Sigmoid colon (tissue), 7 donors: ENCODE measurements around the gene ATXN1L. TPM values are rescaled to one million over a fixed set of nuclear protein-coding genes. Genes with fewer than 3 reads are reported as not detected.
"Not testable (repeated sequence)": the region's sequence is repeated elsewhere in the genome, so short reads cannot be mapped to it uniquely, and the experiment has no call there.

Source experiments
- DNase-seq: peaks from one replicate; pipeline ENCODE4 v3.0.0-alpha.2; 2019
- H3K27ac ChIP-seq, 4 donors: fragments of 200-600 bp; sonication (generic); one replicate each; pipeline ENCODE4 v1.5.1; 2016 to 2019; ENCODE audit warnings: mild to moderate bottlenecking in 1 of 4
- H3K27me3 ChIP-seq, 3 donors: fragments of 200-600 bp; sonication (generic); one replicate each; pipeline ENCODE4 v1.5.1; 2019; ENCODE audit warnings: mild to moderate bottlenecking in 1 of 3
- H3K36me3 ChIP-seq, 4 donors: fragments of 200-600 bp; sonication (generic); one replicate each; pipeline ENCODE4 v1.5.1; 2016 to 2019
- H3K4me1 ChIP-seq, 4 donors: fragments of 200-600 bp; sonication (generic); one replicate each; pipeline ENCODE4 v1.5.1; 2017 to 2019
- H3K4me3 ChIP-seq, 4 donors: fragments of 200-600 bp; sonication (generic); one replicate each; pipeline ENCODE4 v1.5.1; 2017 to 2019; ENCODE audit warnings: mild to moderate bottlenecking in 2 of 4, moderate library complexity in 1 of 4
- H3K9me3 ChIP-seq, 4 donors: fragments of 200-600 bp in 3 of 4; sonication (generic) in 3 of 4; one replicate each; pipeline versions ENCODE4 v1.5.1 to v1.6.1; 2013 to 2019
- EP300 ChIP-seq, 4 donors: sonication (generic); formaldehyde crosslinking; IDR thresholded peaks; one replicate each; pipeline ENCODE4 v1.6.1; 2017; ENCODE audit warnings: antibody characterized with exemption in 4 of 4
- POLR2A ChIP-seq, 2 donors: fragments of 450-650 bp; IDR thresholded peaks; one replicate each; pipeline ENCODE4 v1.6.1; 2016; ENCODE audit warnings: antibody characterized with exemption in 2 of 2, mild to moderate bottlenecking in 2 of 2, moderate library complexity in 2 of 2
- POLR2AphosphoS5 ChIP-seq, 4 donors: sonication (generic); formaldehyde crosslinking; IDR thresholded peaks; one replicate each; pipeline ENCODE4 v1.6.1; 2017; ENCODE audit warnings: antibody characterized with exemption in 4 of 4
- WGBS, 2 donors: extraction: QIAGEN DNeasy Blood & Tissue Kit; methylation state at CpG; one replicate each; pipeline ENCODE4 v1.1.7; 2013; 5-methylcytosine and 5-hydroxymethylcytosine counted together
- intact Hi-C: fragments of 100-400 bp; cut with DNase I; formaldehyde crosslinking; loops from one replicate; pipeline ENCODE4 v1.15.1; 2023
- polyA plus RNA-seq, 3 donors: library from polyadenylated mRNA; stranded (reverse); fragments of 200-250 nt; gene quantifications; one replicate each; pipeline ENCODE4 v1.2.3, GENCODE V29; 2013
- total RNA-seq, 4 donors: library from RNA; depleted of rRNA; stranded (reverse); fragments of >200 nt; gene quantifications; one replicate each; pipeline ENCODE4 v1.1.0, GENCODE V29; 2016
- TF ChIP-seq, protein P1 (sequence below), 4 experiments: fragments of 450-650 bp in 3 of 4; fragments of 200-600 bp in 1 of 4; IDR thresholded peaks; one replicate each; pipeline ENCODE4 v1.5.1; 2016 to 2019; ENCODE audit warnings: antibody characterized with exemption in 4 of 4, mild to moderate bottlenecking in 3 of 4, moderate library complexity in 2 of 4
- donor health status: healthy with polysubstance abuse.
- donor health status: Bipolar disorder and iron deficiency.
- donor health status: healthy.

ATXN1L gene
- total and polyA plus RNA-seq, 7 donors: 6.6 to 25.0 (median 22.8) TPM

DNA sequence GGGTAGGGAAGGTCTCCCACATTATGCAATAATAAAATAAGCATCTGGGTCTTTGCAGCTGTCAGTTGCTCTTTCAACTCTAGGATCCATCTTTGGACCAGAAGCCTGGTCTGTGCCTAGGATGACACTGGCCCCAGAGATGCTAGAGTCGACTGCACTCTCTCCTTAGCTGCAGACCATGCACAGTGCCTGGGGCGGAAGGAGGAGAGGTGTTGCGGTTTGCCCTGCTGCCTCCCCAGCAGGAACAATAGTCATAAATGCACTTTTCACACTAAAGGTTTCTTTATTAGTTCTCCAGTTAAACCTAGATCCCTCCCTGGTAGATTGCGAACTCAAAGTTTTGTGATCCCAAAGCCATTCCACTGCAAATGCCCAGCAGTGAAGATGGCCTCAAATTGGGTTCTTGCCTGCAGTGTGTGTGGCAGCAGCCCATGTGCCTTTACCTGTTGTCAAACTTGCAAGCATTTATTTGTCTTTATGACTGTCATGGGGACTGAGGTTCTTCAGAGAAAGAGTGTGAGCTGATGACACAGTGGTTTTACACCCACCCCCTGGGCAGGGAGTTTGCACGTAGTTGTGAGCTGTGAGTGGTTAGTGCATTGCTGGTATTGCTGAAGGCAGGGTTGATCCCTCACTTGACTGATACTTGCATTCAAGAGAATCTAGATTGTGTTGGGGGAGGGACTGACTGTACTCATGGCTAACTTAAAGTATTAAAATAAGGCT lies 10.3 kb downstream of the ATXN1L start:
- intact Hi-C loops: no loop called here
- TF ChIP-seq POLR2AphosphoS5 (IDR thresholded peaks at IDR 0.05) (no peak), EP300 (IDR thresholded peaks at IDR 0.05) (no peak), POLR2A (IDR thresholded peaks at IDR 0.05) (no peak)
- TF ChIP-seq, protein P1, sequence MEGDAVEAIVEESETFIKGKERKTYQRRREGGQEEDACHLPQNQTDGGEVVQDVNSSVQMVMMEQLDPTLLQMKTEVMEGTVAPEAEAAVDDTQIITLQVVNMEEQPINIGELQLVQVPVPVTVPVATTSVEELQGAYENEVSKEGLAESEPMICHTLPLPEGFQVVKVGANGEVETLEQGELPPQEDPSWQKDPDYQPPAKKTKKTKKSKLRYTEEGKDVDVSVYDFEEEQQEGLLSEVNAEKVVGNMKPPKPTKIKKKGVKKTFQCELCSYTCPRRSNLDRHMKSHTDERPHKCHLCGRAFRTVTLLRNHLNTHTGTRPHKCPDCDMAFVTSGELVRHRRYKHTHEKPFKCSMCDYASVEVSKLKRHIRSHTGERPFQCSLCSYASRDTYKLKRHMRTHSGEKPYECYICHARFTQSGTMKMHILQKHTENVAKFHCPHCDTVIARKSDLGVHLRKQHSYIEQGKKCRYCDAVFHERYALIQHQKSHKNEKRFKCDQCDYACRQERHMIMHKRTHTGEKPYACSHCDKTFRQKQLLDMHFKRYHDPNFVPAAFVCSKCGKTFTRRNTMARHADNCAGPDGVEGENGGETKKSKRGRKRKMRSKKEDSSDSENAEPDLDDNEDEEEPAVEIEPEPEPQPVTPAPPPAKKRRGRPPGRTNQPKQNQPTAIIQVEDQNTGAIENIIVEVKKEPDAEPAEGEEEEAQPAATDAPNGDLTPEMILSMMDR (IDR thresholded peaks at IDR 0.05): no peak
- 86 to 92% methylated on average over 5 of the region's 5 CpGs for WGBS, 2 donors

DNA sequence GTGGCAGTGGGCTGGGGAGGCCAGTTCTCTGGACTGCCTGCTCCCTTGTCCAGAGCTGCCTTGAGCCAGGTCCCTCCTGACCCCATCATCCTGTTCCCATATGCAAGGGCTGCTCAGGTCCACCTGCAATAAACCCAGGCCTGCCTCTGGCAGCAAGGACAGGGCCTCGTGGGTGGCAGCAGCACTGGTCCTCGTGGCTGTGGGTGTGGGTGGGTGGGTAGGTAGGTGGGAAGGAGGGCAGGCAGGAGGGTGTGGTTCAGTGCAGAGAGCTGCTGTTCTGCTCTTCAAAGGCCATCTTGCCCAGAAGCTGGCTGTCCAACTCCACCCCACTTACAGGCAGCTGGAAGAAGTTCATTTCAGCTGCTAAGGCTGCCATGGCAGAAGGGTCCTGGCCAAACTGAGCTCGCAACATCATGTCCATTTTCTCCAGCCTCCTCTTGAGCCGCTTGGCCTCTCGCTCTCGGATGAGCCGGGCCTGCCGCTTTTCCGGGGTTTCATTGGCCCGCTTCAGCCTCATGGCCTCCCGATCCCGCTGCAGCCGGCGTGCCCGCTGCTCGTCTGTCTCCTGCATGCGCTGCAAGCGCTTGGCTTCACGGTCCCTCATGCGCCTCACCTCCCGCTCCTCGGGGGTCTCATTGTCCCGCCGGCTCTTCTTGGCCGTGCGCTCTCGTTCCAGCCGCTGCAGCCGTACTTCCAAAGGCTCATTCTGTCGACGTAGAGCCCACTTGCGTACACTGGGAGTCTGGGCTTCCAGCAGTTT lies 14.2 kb downstream of the ATXN1L start:
- peak overlapping the region in 1 of 4 donors; percentile 41 for H3K27ac ChIP-seq
- 94 to 95% methylated on average over 32 of the region's 32 CpGs for WGBS, 2 donors

More for the DNA sequence above, 10.3 kb downstream of the ATXN1L start:
- no peak overlapping the region for H3K27ac ChIP-seq
- peaks cover 0 to 35% (median 14%) of the 10 kb centered on the region in 4 donors for H3K4me1 ChIP-seq
- H3K9me3 ChIP-seq: no peaks in the 10 kb centered on the region
- H3K4me3 ChIP-seq: no peak overlapping the region
- peaks cover 0 to 39% (median 17%) of the 10 kb centered on the region in 4 donors for H3K36me3 ChIP-seq
- DNase-seq: no peak
- no peaks in the 10 kb centered on the region for H3K27me3 ChIP-seq

DNA sequence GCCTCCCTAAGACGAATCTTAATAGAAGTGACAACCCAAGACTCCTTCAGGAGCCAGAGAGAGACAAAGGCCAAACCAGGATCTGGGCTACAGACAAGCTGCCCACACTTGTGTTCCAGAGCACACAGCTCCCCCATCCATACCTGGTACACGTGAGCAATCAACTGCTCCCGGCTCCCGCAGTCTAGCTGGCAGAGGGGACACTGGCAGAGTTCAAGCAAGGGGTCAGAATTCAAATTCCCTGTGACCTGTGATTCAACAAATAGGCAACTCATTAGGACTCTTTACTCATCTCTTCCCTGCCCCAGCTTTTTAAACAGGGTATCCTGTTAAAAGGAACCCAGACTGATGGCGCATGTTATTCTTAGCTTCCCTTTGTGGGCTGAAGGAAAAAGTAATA lies 18.2 kb downstream of the ATXN1L start:
- H3K4me3 ChIP-seq: no peak overlapping the region
- intact Hi-C loops: no loop called here
- no peak for TF ChIP-seq POLR2A (IDR thresholded peaks at IDR 0.05)
- H3K9me3 ChIP-seq: no peaks in the 10 kb centered on the region
- WGBS, 2 donors: 97 to 98% methylated on average over 5 of the region's 5 CpGs
- peaks cover 2 to 79% (median 25%) of the 10 kb centered on the region in 4 donors for H3K36me3 ChIP-seq
- peaks cover 0 to 3% (median 1%) of the 10 kb centered on the region in 4 donors for H3K4me1 ChIP-seq
- H3K27ac ChIP-seq: no peak overlapping the region
- no peak for DNase-seq
- H3K27me3 ChIP-seq: no peaks in the 10 kb centered on the region

More for the DNA sequence above, 14.2 kb downstream of the ATXN1L start:
- peaks cover 2 to 62% (median 18%) of the 10 kb centered on the region in 4 donors for H3K36me3 ChIP-seq
- intact Hi-C loops: no loop called here
- peaks cover 0 to 10% (median 5%) of the 10 kb centered on the region in 4 donors for H3K4me1 ChIP-seq
- TF ChIP-seq EP300 (IDR thresholded peaks at IDR 0.05): no peak
- TF ChIP-seq, protein P1 (IDR thresholded peaks at IDR 0.05): no peak
- TF ChIP-seq POLR2A (IDR thresholded peaks at IDR 0.05): no peak
- no peak for TF ChIP-seq POLR2AphosphoS5 (IDR thresholded peaks at IDR 0.05)
- no peak overlapping the region for H3K4me3 ChIP-seq
- no peaks in the 10 kb centered on the region for H3K27me3 ChIP-seq
- no peaks in the 10 kb centered on the region for H3K9me3 ChIP-seq
- peak; percentile 51 for DNase-seq

DNA sequence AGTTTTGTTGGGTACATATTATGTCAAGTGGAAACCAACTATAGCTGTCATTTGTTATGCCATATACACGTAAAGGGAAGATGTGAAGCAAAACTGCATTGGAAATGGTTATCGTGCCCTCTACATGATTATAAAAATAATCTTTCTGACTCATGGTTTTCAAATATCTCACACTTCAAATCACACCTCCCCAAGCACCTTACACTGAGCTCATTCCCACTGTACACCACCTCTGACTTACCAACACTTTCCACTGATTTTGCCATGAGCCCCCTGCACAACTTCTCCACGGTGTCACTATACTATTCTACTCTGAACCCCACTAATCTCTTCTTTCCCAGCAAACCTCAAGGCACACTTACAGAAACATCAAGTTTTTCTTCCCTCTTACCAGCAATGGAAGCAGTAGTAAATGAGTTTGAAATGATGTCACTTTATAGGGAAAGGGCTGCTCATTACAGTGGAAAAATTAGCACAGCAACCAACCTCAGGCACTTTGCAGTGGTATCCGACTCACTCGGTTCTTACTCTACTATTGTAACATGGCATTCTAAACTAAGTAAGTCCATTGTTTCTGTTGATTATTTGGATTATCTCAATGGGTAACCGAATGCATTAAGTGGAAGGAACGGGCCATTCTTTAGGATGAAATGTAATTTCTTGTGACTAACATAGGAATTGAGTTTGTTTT lies 19.5 kb downstream of the ATXN1L start:
- H3K36me3 ChIP-seq: peaks cover 1 to 73% (median 19%) of the 10 kb centered on the region in 4 donors
- intact Hi-C loops: no loop called here
- WGBS, 2 donors: 86 to 94% methylated on average over 7 of the region's 7 CpGs
- no peak overlapping the region for H3K27ac ChIP-seq
- H3K9me3 ChIP-seq: no peaks in the 10 kb centered on the region
- no peaks in the 10 kb centered on the region for H3K4me1 ChIP-seq
- DNase-seq: no peak
- no peak for TF ChIP-seq EP300 (IDR thresholded peaks at IDR 0.05)
- TF ChIP-seq POLR2A (IDR thresholded peaks at IDR 0.05): no peak
- TF ChIP-seq POLR2AphosphoS5 (IDR thresholded peaks at IDR 0.05): no peak
- TF ChIP-seq, protein P1 (IDR thresholded peaks at IDR 0.05): no peak
- no peaks in the 10 kb centered on the region for H3K27me3 ChIP-seq
- H3K4me3 ChIP-seq: no peak overlapping the region

DNA sequence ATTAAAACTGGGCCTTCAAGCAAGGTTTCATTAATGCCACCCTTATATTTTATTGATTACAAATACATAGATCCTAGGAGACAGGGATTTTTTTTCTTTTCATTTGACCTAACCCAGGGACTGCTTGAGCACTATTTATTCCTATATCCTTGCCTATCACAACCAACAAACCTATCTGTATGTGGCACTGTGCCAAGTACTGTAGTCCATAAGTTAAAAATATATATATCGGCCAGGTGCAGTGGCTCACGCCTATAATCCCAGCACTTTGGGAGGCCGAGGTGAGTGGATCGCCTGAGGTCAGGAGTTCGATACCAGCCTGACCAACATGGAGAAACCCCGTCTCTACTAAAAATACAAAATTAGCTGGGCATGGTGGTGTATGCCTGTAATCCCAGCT lies 21.4 kb downstream of the ATXN1L start:
- WGBS, 2 donors: 91 to 93% methylated on average over 6 of the region's 6 CpGs
- H3K36me3 ChIP-seq: peaks cover 0 to 58% (median 15%) of the 10 kb centered on the region in 4 donors

More for the DNA sequence above, 21.4 kb downstream of the ATXN1L start:
- H3K4me3 ChIP-seq, DNase-seq, H3K9me3 ChIP-seq, H3K27ac ChIP-seq, H3K4me1 ChIP-seq, H3K27me3 ChIP-seq, intact Hi-C loops: not testable (repeated sequence)
